Measurements from ENCODE around the gene CA11.

The CA11 gene

DNA sequence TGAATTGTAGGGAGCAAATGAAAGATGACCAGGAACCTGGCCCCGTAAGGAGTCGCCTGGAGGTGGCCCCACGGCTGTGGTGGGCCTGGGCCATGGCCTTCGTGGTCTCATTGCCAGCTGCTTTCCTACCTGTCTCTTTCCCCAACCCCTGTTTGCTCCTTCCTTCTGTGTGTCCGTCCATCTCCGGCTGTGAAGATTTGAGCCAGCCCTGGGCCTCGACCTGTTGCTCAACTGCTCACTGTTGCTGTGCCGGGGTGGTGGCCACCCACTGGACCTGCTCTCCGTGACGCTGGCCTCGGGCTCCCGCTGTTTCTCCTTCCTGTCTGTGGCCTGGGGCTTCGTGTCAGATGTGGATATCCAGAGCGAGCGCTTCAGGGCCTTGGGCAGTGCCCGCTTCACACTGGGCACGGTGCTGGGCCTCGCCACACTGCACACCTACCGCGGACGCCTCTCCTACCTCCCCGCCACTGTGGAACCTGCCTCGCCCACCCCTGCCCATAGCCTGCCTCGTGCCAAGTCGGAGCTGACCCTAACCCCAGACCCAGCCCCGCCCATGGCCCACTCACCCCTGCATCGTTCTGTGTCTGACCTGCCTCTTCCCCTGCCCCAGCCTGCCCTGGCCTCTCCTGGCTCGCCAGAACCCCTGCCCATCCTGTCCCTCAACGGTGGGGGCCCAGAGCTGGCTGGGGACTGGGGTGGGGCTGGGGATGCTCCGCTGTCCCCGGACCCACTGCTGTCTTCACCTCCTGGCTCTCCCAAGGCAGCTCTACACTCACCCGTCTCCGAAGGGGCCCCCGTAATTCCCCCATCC is 17.3 kb downstream of the CA11 start:
- no peak for DNase-seq

DNA sequence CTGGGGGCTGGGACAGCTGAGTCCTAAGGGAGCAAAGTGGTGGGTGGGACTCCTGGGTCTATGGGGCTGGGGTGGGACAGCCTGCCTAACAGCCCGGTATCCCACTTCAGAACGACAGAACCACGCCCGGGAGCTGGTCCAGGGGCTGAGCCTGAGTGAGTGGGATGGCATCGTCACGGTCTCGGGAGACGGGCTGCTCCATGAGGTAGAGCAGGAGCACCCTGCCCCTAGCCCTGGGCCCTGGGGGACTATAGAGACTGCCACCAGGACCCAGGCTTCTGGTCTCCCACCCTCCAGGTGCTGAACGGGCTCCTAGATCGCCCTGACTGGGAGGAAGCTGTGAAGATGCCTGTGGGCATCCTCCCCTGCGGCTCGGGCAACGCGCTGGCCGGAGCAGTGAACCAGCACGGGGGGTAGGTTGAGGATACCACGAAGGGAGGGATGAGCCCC is 18.1 kb downstream of the CA11 start:
- DNase-seq: no peak

DNA sequence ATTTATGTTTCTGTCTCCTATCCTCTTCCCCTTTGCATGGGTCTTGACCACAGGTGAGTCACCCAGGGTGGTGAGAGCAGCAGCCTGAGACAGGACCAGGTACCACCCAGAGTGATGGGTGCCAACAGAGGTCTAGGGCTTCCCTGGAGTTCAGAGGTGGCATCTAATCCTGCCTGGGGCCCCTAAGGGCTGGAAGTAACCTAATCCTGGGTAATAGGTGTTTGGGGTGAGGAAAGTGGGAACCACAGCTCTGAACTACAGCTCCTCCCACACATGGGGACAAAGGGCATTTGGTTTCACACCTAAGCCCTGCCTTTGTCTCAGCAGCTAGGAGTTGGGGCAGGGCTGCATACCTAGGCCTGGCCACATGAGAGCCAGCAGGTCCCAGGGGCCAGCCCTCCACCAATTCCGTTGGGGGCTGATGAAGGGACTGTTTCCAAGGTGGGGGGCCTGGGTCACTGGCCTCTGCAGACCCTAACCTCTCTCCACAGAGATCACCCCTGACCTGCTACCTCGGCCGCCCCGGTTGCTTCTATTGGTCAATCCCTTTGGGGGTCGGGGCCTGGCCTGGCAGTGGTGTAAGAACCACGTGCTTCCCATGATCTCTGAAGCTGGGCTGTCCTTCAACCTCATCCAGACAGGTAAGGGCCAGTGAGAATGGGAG is 18.7 kb downstream of the CA11 start:
- DNase-seq: no peak

DNA sequence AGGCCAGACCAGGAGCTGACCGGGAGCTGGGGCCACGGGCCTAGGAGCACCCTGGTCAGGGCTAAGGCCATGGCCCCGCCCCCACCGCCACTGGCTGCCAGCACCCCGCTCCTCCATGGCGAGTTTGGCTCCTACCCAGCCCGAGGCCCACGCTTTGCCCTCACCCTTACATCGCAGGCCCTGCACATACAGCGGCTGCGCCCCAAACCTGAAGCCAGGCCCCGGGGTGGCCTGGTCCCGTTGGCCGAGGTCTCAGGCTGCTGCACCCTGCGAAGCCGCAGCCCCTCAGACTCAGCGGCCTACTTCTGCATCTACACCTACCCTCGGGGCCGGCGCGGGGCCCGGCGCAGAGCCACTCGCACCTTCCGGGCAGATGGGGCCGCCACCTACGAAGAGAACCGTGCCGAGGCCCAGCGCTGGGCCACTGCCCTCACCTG is 20.1 kb downstream of the CA11 start:
- no peak for DNase-seq

DNA sequence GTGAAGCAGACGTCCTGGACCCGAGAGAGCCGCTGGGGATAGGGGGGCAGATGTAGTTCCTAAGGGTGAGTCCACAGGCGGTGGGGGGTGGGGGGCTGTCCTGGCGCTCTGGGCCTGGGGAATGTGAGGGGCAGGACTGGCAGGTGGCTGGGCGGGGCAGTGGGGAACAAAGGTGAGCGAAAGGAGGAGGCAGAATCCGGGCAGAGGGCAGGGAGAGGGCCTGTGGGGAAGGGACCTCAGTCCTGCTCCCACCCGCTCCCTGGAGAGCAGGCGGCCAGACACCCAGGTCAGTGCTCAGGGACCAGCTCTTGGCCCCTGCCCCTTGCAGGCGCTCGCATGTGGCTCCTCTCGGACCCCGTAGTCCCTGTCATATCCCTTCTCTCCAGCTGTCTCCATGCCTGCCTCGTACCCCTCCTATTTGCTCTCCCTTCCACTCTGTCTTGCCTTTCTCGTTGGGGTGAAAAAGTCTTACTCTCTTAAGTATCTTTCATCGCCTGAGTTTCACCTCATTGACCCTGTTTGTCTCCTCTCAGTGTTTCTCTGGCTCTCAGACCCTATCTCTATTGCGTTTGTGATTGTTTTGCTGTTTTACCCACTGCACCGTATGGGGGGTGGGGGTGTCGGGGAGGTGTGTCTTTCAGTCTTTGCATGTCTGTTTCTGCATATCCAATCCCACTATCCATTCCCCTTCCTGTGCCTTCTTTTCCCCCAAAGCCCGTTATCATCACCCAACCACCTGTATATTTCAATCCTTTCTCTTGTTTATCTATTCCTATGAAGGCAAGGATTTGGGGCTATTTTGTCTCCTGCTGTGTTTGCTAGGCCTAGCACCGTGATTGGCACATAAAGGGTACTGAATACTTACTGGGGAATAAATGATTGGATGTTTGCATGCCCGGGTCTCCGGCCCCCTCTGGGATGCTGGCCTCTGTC is 20.9 kb downstream of the CA11 start:
- no peak for DNase-seq

DNA sequence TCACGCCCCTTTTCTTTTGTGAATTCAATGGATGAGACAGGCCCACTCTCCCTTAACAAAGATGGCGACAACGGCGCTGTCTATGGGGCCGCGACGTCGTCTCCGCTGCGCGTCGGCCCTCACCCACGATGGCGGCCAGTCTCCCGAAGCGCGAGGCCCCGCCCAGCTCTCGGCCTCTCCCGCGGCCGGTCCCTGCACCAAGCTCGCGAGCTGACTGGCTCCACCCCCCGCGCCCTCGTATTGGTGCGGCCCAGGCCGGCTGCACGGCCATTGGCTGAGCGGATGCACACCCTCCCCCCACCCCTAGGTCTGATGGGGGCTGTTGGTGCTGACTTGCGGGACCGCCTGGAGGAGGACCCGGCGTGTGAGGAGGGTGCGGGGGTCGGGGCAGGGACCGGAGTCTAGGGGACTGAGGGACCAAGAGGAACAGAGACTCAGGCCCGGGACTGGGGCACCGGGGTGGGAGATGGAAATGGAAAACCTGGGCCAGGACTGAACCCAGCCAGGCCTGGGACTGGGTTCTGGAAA is 21.9 kb downstream of the CA11 start:
- peak; percentile 61 to 99 (median 96) for DNase-seq

DNA sequence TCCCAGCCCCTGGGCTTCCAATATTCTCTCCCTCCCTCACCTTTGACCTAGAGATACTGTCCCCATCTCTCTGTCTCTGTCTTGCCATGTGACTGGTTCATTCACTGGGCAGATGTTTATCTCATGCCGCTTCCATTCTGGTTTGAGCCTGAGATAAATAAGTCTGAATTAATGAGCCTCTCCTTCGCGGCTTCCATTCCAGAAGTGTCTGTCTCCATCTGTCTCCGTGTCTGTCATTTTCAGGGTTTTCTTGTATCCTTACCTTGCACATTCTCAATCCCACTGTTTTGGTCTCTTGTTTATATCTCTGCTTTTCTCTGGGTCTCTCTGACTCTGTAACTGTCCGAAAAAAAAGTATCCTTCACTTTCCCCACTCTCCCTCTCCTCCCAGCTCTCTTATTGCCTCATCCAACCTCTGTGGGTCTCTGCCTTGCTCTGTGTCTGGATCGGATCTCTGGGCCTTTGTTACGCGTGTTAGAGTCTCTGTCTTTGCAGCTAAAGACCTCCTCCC is 22.4 kb downstream of the CA11 start:
- DNase-seq: peak in 1 of 14 donors; percentile 24

DNA sequence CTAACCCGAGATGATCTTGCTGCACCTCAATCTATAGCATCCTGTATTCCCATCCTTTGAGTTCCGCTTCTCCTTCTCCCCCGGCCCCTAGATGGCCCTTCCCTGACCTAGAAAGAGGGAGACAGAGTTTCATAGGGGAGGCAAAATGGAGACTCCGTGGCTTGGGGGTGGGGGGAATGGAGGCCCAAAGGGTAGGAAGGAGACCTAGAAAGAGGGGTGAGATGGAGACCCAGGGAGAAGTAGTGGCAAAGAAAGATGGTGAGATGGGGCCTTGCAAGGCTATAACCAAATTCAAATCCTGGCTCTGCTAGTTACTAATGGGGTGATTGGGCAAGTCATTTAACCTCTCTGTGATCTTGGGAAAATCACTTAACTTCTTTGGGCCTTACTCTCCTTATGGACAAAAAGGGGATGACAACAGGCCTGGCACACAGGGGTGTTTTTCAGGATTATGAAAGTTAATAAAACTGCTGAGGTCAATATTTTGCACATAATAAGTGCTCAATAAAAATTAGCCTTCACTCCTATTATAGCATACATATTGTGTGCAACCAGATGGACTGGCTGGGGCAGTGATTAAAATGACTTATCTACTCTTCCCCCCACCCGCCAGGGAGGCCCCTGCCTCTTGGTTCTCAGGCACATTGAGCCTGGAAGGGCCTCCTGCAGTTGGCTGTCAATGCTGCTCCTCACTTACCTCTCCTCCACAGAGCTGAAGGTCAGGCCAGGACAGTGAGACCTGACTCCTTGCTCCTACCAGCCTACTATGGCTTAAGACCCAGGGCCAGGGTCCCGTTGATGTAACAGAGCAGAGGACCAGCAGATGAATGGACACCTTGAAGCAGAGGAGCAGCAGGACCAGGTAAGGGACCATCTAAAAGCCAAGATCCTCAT is 26.0 kb downstream of the CA11 start:
- DNase-seq: no peak

DNA sequence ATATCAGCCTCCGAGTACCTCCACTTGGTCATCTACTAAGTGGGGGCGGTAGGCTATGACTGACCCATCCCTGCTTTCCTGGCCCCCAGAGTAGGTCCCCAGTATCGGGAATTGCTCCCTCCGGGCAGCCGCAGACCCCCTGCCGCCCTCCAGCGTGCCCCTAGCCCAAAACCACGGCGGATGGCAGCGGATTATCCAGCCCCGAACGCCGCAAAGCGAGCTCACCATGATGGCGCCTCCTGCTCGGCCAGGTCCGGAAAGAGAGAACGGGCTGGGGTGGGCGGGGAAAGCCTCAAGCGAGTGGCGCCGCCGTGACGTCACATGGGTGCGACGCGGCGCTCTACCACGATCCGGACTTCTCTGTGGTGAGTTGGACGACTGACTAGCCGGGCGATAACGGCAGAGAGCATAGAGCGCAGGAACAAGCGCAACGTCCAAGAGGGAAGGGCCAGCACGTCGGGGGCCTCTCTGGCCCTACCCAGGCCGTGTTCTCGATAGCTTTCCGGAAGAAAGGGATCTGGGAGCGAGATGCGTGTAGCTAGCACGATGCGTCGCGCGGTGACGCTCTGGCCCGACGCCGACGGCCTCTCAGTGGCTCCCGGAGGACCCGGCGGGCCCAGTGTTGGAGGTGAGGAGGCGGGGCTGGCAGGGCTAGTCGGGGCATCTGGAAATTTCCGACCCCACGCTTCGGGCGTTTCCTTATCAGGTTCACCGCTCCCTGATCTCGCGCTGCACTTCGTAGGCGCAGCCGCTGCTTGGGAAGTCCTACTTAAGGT is 26.9 kb downstream of the CA11 start, which contains the start of the genes RPL18 and SPHK2:
Gene RPL18, minus strand, starts transcription at position 263 of the 776 bp plus-strand sequence. Its CDS starts 35 bp downstream, at position 228.
Gene SPHK2, plus strand, starts transcription at position 591 of the 776 bp plus-strand sequence. CDS start 1,009 bp downstream, outside the sequence.
- peak; percentile 95 to 100 (median 99) for DNase-seq

DNA sequence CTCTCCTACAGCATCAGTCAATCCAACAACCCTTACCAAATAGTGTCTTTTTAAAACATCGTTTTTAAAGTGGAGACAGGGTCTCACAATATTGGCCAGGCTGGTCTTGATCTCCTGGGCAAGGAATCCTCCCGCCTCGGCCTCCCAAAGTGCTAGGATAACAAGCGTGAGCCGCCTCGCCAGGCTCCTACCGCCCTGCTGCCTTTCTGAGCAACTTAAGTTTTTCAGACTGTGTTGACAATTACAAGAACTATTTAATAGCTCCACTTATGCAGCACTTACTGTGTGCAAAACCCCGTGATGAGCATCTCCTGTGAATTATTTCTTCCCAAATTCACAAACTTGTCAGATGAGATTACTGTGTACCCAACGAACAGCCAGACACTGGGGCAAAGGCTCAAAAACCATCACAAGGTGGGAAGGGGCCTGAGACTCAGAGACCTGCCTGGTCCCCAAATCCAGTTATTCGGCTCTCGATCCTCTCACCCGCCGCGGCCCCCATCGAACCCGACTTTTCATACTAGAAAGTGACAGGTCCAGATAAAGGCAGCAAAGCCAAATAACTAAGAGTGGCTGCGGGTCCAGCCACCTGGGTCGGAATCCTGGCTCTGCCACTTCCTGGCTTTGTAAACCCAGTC is 27.6 kb downstream of the CA11 start:
- no peak for DNase-seq

DNA sequence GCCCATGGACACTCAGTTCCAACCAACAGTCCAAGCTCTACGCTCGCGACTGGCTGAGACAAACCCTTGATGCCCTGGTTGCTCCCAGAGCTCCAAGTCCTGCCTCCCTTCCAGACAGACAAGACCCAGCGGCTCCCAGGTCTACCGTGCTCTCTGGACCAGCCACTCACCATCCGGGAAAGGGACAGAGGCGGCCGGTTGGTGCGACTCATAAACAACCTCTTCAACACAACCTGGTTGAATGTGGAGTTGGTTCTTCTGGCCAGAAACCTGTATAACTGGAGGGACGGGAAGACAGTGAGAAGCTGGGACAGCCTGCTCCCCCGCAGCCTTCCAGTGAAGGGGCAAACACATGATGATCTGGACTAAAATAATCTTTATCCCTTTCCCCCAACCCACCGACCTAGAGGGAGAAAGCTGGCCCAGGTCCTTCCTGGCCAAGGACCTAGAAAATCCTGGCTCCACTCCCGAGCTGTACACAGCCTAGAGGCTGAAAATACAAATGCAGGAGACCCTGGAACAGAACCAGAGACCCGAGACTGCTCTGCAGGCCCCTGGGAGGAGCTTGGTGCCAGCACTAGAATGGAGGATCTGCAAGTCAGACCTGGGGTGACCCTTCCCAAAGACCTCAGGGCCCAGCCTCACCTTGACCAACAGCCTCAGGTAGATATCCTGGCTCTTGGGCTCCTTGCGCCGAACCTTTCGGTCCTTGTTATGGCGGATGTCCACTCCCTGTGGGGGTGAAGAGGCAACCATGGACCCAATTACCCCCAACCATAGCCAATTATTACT is 28.6 kb downstream of the CA11 start:
- DNase-seq: peak in 1 of 14 donors; percentile 7

DNA sequence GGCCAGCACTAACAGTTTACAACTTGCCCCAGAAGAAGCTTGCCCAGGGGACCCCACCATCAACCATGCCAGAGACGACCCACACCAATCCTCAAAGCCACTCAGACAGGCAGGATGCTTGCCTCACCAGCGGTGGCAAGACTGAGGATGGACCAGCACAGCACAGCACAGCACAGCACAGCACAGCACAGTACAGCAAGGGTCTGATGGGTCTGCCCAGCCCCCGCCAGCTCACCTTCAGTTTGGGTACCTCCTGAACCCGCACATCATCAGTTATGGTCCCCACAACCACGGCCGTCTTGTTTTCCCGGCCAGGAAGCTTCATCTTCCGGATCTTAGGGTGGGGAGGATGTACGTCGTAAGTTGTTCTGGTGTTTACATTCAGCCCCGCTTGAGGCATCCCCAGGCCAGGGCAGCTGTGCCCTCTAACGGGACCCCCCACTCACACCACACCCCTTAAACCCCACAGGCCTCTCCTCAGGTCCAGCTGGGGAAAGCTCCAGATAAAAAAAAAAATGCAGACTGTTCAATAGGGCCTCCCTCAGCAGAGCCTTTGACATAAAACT is 29.4 kb downstream of the CA11 start:
- no peak for DNase-seq

DNA sequence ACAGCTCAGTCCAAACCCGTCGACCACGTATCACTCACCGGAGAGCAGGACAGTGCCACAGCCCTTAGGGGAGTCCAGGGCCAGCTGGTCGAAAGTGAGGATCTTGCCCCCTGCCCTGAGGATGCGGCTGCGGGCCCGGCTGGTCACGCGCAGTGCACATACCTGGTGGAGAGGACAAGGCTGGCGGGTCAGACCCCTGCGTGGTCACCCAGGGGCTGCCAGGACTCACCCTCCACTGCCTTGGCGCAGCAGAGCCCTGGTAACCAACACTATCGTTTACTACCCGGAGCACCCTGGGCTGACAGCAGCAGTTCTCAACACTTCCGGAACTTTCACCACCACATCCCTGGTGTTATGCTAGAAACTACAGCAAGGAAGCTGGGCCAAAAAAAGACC is 29.9 kb downstream of the CA11 start:
- no peak for DNase-seq

DNA sequence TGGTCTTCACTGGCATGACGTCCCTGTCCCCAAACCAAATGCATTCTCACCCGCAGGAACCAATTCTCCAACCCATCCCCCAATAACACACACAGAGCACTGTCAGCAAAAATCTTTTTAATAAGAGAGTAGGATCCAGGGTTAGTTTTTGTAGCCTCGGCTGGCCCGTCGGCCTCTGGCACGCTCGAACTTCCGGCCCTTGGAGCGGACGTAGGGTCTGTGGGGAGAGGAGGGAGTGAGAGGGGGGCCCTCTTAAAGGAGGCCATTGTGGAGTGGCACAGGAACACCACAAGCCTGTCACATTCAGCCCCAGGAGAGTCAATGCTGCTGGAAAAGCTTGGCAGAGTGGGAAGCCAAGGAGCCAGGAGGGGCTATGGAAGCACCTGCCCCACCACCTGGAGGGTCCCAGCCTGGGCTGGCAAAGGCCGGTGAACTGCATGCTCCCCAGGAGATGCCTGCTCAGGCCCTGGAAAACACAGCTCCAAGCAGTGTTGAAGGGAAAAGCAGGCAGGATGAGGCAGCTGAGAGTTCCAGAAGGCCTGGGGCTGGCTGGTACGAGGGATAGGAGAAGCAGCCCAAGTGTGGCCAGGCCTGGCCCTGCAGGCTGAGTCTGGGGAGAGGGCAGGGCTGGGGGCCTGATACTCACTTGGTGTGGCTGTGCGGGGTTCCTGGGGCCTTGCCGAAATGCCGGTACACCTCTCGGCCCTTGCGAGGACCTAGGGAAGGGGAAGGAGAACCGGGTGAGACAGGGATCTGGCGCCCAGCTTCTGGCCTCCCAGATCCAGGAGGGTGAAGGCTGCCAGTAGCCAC is 30.6 kb downstream of the CA11 start:
- DNase-seq: no peak

DNA sequence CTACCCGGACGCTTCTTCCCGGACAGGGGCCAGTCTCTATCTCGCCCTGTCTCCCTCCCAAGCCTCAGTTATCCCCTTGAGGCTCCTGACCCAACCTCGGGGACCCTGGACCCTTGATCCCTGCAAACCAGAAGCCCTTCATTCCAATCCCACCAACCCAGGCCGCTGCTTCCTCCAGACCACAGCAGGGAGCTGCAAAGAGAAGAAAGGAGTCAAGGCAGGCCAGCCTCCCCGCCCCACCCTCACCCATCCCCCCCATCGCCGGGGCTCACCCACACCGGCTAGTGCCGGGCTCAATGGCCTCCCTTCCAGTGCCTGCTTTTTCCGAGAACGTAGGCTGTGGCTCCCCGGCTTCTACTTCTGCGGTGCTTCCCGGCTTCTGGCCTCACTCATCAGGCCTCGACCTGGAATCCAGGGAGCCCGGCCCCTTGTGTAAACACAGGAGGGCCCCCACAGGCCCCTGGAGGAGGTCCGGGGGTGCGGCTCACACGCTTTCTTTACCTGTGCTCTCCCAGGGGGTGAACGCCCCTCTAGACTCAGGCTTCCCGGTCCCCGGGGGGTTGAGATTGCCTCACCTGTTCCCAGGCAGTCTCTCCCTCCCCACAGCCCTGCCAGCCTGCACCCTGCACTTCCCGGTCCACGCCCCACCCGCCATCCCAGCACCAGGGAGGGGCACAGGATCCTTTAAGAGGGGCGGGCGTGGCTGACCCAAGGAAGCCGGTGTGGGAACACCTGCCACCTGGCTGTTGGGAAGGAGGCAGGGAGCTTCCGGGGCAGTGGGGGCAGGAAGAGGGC is 31.4 kb downstream of the CA11 start, which contains the start of gene FAM83E:
Gene FAM83E, minus strand, starts transcription at position 641 of the 795 bp plus-strand sequence. CDS start 1,704 bp downstream, outside the sequence.
- no peak for DNase-seq

DNA sequence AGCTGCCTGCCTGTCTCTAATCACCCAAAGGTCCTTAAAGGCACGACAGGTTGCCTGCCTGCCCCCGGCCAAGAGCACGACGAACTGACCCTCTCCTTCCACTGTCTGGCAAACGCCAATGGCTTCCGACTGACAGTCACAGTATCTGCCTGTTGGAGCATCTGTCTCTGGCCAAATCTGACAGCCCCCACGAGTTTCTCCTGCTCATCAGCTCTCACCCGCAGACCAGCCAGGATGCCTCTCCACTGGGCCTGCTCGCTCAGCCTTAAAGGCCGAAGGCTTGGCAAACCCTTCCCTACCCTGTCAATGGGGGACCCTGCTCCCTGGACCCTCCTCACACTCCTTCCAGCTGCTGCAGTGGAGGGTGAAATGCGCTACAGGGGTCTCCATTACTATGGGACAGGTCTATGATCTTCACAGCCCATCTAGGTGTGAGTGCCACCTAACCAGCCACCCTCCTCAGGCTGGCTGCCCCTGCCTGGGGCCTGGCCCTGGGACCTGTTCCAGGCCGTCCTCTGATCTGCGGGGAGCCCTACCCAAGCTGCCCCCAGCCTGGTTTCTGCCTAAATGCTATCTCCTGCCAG is 32.0 kb downstream of the CA11 start:
- peak in 1 of 14 donors; percentile 68 for DNase-seq

All from C1 segment of cervical spinal cord (tissue), 14 donors.